Esophagus muscularis mucosa (tissue), 4 donors: ENCODE results near the gene MELTF.

Source experiments
- CTCF ChIP-seq, 3 experiments: fragments of 200-600 bp in 2 of 3; fragments of 450-650 bp in 1 of 3; sonication (generic) in 2 of 3; IDR thresholded peaks; one replicate each; pipeline ENCODE4 v1.5.1; 2017 to 2019; ENCODE audit warnings: antibody characterized with exemption in 3 of 3, mild to moderate bottlenecking in 2 of 3, moderate library complexity in 1 of 3
- EP300 ChIP-seq: sonication (generic); formaldehyde crosslinking; IDR thresholded peaks from one replicate; pipeline ENCODE4 v1.6.1; 2017; ENCODE audit warnings: antibody characterized with exemption
- POLR2A ChIP-seq: fragments of 450-650 bp; IDR thresholded peaks from one replicate; pipeline ENCODE4 v1.6.1; 2017; ENCODE audit warnings: antibody characterized with exemption, moderate library complexity, mild to moderate bottlenecking, low read depth
- POLR2AphosphoS5 ChIP-seq, 2 donors: sonication (generic); formaldehyde crosslinking; IDR thresholded peaks; one replicate each; pipeline ENCODE4 v1.6.1; 2017; ENCODE audit warnings: antibody characterized with exemption in 2 of 2

- no peak for TF ChIP-seq CTCF (IDR thresholded peaks at IDR 0.05)
- no peak for TF ChIP-seq POLR2A
- no peak for TF ChIP-seq EP300
- no peak for TF ChIP-seq POLR2AphosphoS5 (IDR thresholded peaks at IDR 0.05)
Measured at GRCh38 chr3:197007953-197008352, 21.7 kb downstream of the MELTF start.
